ENCODE measurements around the gene RNF17. TPM values are rescaled to one million over a fixed set of nuclear protein-coding genes. Genes with fewer than 3 reads are reported as not detected.
"Not testable (repeated sequence)": the region's sequence is repeated elsewhere in the genome, so short reads cannot be mapped to it uniquely, and the experiment has no call there.

RNF17 gene
- total RNA-seq, 4 donors from 2014 or later: 0.21 to 2.0 TPM; not detected in 2

DNA sequence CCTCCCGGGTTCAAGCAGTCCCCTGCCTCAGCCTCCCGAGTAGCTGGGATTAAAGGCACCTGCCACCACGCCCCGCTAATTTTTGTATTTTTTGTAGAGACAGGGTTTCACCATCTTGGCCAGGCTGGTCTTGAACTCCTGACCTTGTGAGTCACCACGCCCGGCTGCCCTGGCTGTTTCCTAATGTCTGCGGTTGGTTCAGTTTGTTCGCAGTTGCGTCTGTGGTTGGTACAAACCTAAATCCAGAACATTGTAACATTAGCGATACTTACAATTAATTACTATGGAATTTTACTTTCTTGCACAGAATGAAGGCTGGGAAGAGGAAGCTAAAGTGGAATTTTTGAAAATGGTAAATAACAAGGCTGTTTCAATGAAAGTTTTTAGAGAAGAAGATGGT lies 38.1 kb downstream of the RNF17 start:
- H3K4me1 ChIP-seq: no peaks in the 10 kb centered on the region
- no peak for TF ChIP-seq POLR2A (IDR thresholded peaks at IDR 0.05)
- TF ChIP-seq EP300 (IDR thresholded peaks at IDR 0.05): no peak
- TF ChIP-seq, protein P1, sequence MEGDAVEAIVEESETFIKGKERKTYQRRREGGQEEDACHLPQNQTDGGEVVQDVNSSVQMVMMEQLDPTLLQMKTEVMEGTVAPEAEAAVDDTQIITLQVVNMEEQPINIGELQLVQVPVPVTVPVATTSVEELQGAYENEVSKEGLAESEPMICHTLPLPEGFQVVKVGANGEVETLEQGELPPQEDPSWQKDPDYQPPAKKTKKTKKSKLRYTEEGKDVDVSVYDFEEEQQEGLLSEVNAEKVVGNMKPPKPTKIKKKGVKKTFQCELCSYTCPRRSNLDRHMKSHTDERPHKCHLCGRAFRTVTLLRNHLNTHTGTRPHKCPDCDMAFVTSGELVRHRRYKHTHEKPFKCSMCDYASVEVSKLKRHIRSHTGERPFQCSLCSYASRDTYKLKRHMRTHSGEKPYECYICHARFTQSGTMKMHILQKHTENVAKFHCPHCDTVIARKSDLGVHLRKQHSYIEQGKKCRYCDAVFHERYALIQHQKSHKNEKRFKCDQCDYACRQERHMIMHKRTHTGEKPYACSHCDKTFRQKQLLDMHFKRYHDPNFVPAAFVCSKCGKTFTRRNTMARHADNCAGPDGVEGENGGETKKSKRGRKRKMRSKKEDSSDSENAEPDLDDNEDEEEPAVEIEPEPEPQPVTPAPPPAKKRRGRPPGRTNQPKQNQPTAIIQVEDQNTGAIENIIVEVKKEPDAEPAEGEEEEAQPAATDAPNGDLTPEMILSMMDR (IDR thresholded peaks at IDR 0.05): no peak
- no peak for DNase-seq (ENCODE audit: low spot score in 2 of 2)
- H3K27me3 ChIP-seq: no peaks in the 10 kb centered on the region
- H3K36me3 ChIP-seq: no peaks in the 10 kb centered on the region
- 83 to 90% methylated on average over 10 of the region's 10 CpGs for WGBS, 2 donors
- no peak overlapping the region for H3K4me3 ChIP-seq
- H3K9me3 ChIP-seq: peaks cover 0 to 4% (median 0%) of the 10 kb centered on the region in 4 donors
- H3K27ac ChIP-seq: no peak overlapping the region

DNA sequence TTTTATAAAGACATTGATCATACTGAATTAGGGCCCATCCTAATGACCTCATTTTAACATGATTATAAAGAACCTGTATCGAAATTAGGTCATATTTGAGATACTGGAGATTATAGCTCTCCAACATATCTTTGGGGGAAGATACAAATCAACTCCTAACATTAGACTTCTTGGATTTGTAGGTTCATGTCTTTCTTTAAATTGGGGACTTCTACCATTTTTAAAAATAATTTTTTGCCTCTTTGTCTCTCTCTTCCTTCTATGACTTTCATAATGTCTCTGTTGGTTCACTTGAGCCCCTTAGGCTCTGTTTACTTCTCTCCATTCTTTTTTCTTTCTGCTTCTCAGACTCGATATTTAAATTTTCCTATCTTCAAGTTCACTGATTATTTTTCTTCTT lies 57.2 kb downstream of the RNF17 start:
- H3K4me1 ChIP-seq: no peaks in the 10 kb centered on the region
- WGBS, 2 donors: 76 to 82% methylated on average over 2 of the region's 2 CpGs
- H3K27ac ChIP-seq: no peak overlapping the region
- no peaks in the 10 kb centered on the region for H3K36me3 ChIP-seq
- H3K9me3 ChIP-seq: peaks cover 0 to 10% (median 0%) of the 10 kb centered on the region in 4 donors
- no peaks in the 10 kb centered on the region for H3K27me3 ChIP-seq
- no peak overlapping the region for H3K4me3 ChIP-seq
- no peak for TF ChIP-seq EP300 (IDR thresholded peaks at IDR 0.05)
- TF ChIP-seq, protein P1 (IDR thresholded peaks at IDR 0.05): no peak
- DNase-seq (ENCODE audit: low spot score in 2 of 2): no peak

DNA sequence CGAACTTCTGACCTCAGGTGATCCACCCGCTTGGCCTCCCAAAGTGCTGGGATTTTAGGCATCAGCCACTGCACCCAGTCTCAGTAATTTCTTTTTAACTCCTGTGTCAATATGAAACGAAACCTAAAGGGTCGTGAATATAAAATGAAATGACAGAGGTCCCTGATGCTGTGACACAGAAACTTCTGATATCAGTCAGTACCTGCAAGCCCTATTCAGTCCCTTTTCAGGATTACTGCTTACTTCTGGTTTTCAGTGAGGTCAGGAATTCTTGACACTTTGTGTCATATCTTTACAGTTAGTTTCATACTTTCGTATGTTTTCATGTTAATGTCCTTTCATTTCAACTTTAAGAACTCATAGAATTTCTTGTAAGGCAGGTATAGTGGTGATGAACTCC lies 58.7 kb downstream of the RNF17 start:
- Histone ChIP-seq H3K4me3 (no peak overlapping the region), H3K36me3 (no peaks in the 10 kb centered on the region), H3K27me3 (no peaks in the 10 kb centered on the region), H3K4me1 (no peaks in the 10 kb centered on the region), H3K27ac (no peak overlapping the region), H3K9me3 (peaks cover 0 to 10% (median 0%) of the 10 kb centered on the region in 4 donors)
- TF ChIP-seq EP300 (IDR thresholded peaks at IDR 0.05) (no peak), POLR2A (IDR thresholded peaks at IDR 0.05) (no peak)
- TF ChIP-seq, protein P1 (IDR thresholded peaks at IDR 0.05): no peak
- DNase-seq (ENCODE audit: low spot score in 2 of 2): no peak
- WGBS, 2 donors: 91 to 92% methylated on average over 5 of the region's 5 CpGs

DNA sequence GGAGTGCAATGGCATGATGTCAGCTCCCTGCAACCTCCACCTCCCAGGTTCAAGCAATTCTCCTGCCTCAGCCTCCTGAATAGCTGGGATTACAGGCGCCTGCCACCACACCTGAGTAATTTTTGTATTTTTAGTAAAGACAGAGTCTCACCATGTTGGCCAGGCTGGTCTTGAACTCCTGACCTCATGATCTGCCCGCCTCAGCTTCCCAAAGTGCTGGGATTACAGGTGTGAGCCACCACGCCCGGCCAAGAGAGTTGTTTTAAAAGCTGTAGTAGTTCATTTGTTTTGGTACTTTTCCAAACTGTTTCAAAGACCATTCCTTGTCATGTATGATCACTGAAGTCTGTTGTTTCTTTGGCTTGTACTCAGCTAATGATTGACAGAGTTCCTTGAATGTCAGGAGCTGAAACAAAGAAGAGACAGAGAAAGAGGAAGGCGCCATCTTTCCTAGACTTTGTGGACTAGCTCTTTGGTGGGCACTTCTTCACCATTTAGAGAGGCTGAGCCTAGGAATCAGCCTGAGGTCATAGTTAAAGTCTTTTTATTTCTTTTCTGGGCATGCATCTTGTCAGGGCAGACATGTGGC lies 59.2 kb downstream of the RNF17 start:
- not testable (repeated sequence) for H3K27ac ChIP-seq; H3K27me3 ChIP-seq; H3K36me3 ChIP-seq; DNase-seq (ENCODE audit: low spot score in 2 of 2); H3K9me3 ChIP-seq; H3K4me3 ChIP-seq; H3K4me1 ChIP-seq
- WGBS, 2 donors: 79 to 86% methylated on average over 5 of the region's 5 CpGs

DNA sequence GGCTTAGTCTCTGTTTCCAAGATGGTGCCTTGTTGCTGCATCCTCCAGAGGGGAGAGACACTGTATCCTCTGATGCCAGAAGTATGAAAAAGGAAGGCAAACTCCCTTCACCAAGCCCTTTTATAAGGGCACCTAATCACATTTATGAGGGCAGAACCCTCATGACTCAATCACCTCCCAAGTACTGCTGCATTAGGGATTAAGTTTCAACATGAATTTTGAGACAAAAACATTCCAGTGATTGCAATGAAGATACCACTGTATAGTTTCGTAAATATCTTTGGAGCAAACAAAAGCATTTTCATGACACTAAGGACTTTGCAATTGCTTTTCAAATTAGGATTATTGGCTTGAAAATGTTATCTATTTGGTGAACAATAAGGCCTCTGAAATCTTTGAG lies 63.8 kb downstream of the RNF17 start:
- TF ChIP-seq, protein P1 (IDR thresholded peaks at IDR 0.05): no peak
- no peak for TF ChIP-seq EP300 (IDR thresholded peaks at IDR 0.05)
- Histone ChIP-seq H3K4me3 (no peak overlapping the region), H3K27ac (no peak overlapping the region), H3K4me1 (no peaks in the 10 kb centered on the region), H3K9me3 (no peaks in the 10 kb centered on the region), H3K27me3 (no peaks in the 10 kb centered on the region), H3K36me3 (no peaks in the 10 kb centered on the region)
- WGBS, 2 donors: 77 to 78% methylated on average over 1 of the region's 1 CpG
- no peak for DNase-seq (ENCODE audit: low spot score in 2 of 2)
